MM.1S (cell line): Measurements from ENCODE around the gene NUP188.

Experiments used
- DNase-seq: peaks from one replicate; pipeline ENCODE4 v3.0.0-alpha.2; 2015
- H2AFZ ChIP-seq: fragments of 300-600 bp; sonication (generic); 2 replicates; pipeline ENCODE4 v1.6.0; 2016; ENCODE audit warnings: antibody characterized with exemption, low read length
- H3F3A ChIP-seq: fragments of 300-600 bp; sonication (generic); 2 replicates; pipeline ENCODE4 v1.6.1; 2016; ENCODE audit warnings: mild to moderate bottlenecking, antibody characterized with exemption, low read length, moderate library complexity, mixed read lengths; ENCODE audit not compliant: insufficient read depth
- H3K27ac ChIP-seq: fragments of 300-600 bp; sonication (generic); 2 replicates; pipeline ENCODE4 v1.5.1; 2016; ENCODE audit warnings: mild to moderate bottlenecking, low read length
- H3K27me3 ChIP-seq: fragments of 300-600 bp; sonication (generic); replicated peaks from 2 replicates; pipeline ENCODE4 v1.6.0; 2016; ENCODE audit warnings: low read length; ENCODE audit not compliant: insufficient read depth
- H3K36me3 ChIP-seq: fragments of 300-600 bp; sonication (generic); replicated peaks from 2 replicates; pipeline ENCODE4 v1.6.1; 2016; ENCODE audit warnings: mild to moderate bottlenecking, low read length, mixed read lengths; ENCODE audit not compliant: insufficient read depth
- H3K4me1 ChIP-seq: fragments of 300-600 bp; sonication (generic); 2 replicates; pipeline ENCODE4 v1.6.1; 2016; ENCODE audit warnings: low read length, mixed read lengths
- H3K4me2 ChIP-seq: fragments of 300-600 bp; sonication (generic); 2 replicates; pipeline ENCODE4 v1.6.0; 2016; ENCODE audit warnings: low read depth, low read length
- H3K4me3 ChIP-seq: fragments of 300-600 bp; sonication (generic); 2 replicates; pipeline ENCODE4 v1.5.1; 2016; ENCODE audit warnings: low read length, mixed read lengths
- H3K79me2 ChIP-seq: fragments of 300-600 bp; sonication (generic); 2 replicates; pipeline ENCODE4 v1.6.1; 2016; ENCODE audit warnings: mixed run types, low read length, mixed read lengths
- H3K9ac ChIP-seq: fragments of 300-600 bp; sonication (generic); 2 replicates; pipeline ENCODE4 v1.6.1; 2016; ENCODE audit warnings: low read length, mixed read lengths
- H3K9me2 ChIP-seq: fragments of 300-600 bp; sonication (generic); replicated peaks from 2 replicates; pipeline ENCODE4 v1.6.1; 2016; ENCODE audit warnings: mild to moderate bottlenecking, low read length, mixed read lengths; ENCODE audit not compliant: insufficient read depth
- H3K9me3 ChIP-seq: fragments of 300-600 bp; sonication (generic); replicated peaks from 2 replicates; pipeline ENCODE4 v1.6.1; 2016; ENCODE audit warnings: mild to moderate bottlenecking, low read length, mixed read lengths; ENCODE audit not compliant: insufficient read depth
- H4K20me1 ChIP-seq: fragments of 300-600 bp; sonication (generic); 2 replicates; pipeline ENCODE4 v1.6.1; 2016; ENCODE audit warnings: mild to moderate bottlenecking, low read length, moderate library complexity, mixed read lengths; ENCODE audit not compliant: insufficient read depth
- EZH2 ChIP-seq: fragments of 300-600 bp; sonication (generic); optimal IDR thresholded peaks from 2 replicates; pipeline ENCODE3; 2017; ENCODE audit warnings: low read depth, mild to moderate bottlenecking, antibody characterized with exemption, low read length, mixed read lengths
- EZH2phosphoT487 ChIP-seq: fragments of 300-600 bp; sonication (generic); IDR thresholded peaks from 2 replicates; pipeline ENCODE4 v1.6.1; 2018; ENCODE audit warnings: antibody characterized with exemption, low read length
- TF ChIP-seq, protein P1 (sequence below): fragments of 300-600 bp; sonication (generic); IDR thresholded peaks from 2 replicates; pipeline ENCODE4 v1.5.1; 2016; ENCODE audit warnings: antibody characterized with exemption, low read length, mixed read lengths

The NUP188 gene

GRCh38 chr9:129009584-129010141 is 62.2 kb downstream of the NUP188 start:
- H3K4me3 ChIP-seq: no peak overlapping the region
- H3K36me3 ChIP-seq: peaks cover 13% of the 10 kb centered on the region; the same call in 1 of the 2 replicates
- H3K4me2 ChIP-seq: no peak overlapping the region
- H3K27me3 ChIP-seq: no peaks in the 10 kb centered on the region
- TF ChIP-seq EZH2phosphoT487 (no peak), EZH2 (no peak)
- TF ChIP-seq, protein P1, sequence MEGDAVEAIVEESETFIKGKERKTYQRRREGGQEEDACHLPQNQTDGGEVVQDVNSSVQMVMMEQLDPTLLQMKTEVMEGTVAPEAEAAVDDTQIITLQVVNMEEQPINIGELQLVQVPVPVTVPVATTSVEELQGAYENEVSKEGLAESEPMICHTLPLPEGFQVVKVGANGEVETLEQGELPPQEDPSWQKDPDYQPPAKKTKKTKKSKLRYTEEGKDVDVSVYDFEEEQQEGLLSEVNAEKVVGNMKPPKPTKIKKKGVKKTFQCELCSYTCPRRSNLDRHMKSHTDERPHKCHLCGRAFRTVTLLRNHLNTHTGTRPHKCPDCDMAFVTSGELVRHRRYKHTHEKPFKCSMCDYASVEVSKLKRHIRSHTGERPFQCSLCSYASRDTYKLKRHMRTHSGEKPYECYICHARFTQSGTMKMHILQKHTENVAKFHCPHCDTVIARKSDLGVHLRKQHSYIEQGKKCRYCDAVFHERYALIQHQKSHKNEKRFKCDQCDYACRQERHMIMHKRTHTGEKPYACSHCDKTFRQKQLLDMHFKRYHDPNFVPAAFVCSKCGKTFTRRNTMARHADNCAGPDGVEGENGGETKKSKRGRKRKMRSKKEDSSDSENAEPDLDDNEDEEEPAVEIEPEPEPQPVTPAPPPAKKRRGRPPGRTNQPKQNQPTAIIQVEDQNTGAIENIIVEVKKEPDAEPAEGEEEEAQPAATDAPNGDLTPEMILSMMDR: no peak
- H3K27ac ChIP-seq: no peak overlapping the region
- no peaks in the 10 kb centered on the region for H3K9me3 ChIP-seq
- H3K4me1 ChIP-seq: peaks cover 19% of the 10 kb centered on the region
- H3K9me2 ChIP-seq: no peaks in the 10 kb centered on the region
- no peaks in the 10 kb centered on the region for H4K20me1 ChIP-seq
- H3K9ac ChIP-seq: no peak overlapping the region
- peaks cover 37% of the 10 kb centered on the region for H3F3A ChIP-seq
- DNase-seq: no peak
- H2AFZ ChIP-seq: no peak overlapping the region
- peaks cover 18% of the 10 kb centered on the region for H3K79me2 ChIP-seq

DNA sequence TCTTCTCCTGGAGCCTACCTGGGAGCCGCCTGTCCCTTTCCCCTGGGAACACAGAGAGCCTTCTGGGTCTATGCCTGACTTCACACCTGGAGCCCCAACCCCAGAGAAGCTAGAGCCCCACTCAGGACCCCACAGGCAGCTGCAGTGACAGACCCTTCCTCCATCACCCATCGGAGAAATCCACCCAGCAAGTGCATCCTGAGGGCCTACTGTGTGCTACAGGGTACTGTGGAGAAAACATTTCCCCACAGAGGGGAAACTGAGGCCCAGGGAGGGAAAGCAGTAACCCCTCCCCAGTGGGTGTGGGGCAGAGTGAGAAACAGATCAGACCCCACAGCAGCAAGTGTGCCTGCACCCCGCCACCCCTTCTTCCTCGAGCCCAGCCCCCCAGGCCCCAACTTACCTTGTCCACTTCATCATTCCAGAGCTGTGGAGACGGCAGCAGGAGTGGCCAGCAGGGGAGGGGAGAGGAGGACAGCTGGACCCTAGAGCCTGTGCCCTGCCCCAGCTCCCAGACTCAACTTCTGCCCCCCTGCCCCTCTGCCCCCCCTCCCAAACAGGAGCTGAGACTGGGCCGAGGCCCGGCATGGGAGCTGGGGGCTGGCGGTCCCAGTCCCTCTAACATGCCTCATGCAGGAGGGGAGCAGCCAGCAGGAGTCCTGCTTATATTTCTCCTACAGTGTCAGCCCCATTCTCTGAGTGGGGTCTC is 62.9 kb downstream of the NUP188 start:
- H3K36me3 ChIP-seq: peaks cover 17% of the 10 kb centered on the region
- H2AFZ ChIP-seq: no peak overlapping the region
- TF ChIP-seq EZH2phosphoT487: no peak
- no peak for TF ChIP-seq EZH2
- TF ChIP-seq, protein P1: no peak
- H4K20me1 ChIP-seq: no peaks in the 10 kb centered on the region
- no peak for DNase-seq
- no peak overlapping the region for H3K4me2 ChIP-seq
- no peaks in the 10 kb centered on the region for H3K27me3 ChIP-seq
- no peaks in the 10 kb centered on the region for H3K9me3 ChIP-seq
- peaks cover 23% of the 10 kb centered on the region for H3K79me2 ChIP-seq
- no peak overlapping the region for H3K9ac ChIP-seq
- no peak overlapping the region for H3K4me3 ChIP-seq
- peaks cover 19% of the 10 kb centered on the region for H3K4me1 ChIP-seq
- no peaks in the 10 kb centered on the region for H3K9me2 ChIP-seq
- H3F3A ChIP-seq: peaks cover 33% of the 10 kb centered on the region
- H3K27ac ChIP-seq: no peak overlapping the region

GRCh38 chr9:129011170-129011569 is 63.7 kb downstream of the NUP188 start:
- Histone ChIP-seq H3K79me2 (peaks cover 23% of the 10 kb centered on the region), H3K9ac (no peak overlapping the region)
- no peak for DNase-seq

More at GRCh38 chr9:129011170-129011569, 63.7 kb downstream of the NUP188 start:
- H3K27me3 ChIP-seq: no peaks in the 10 kb centered on the region
- H3K27ac ChIP-seq: no peak overlapping the region
- no peak overlapping the region for H3K4me2 ChIP-seq
- H4K20me1 ChIP-seq: no peaks in the 10 kb centered on the region
- TF ChIP-seq EZH2 (no peak), EZH2phosphoT487 (no peak)
- TF ChIP-seq, protein P1: no peak
- peaks cover 19% of the 10 kb centered on the region for H3K4me1 ChIP-seq
- H3F3A ChIP-seq: peaks cover 27% of the 10 kb centered on the region
- H3K9me2 ChIP-seq: no peaks in the 10 kb centered on the region
- H3K9me3 ChIP-seq: no peaks in the 10 kb centered on the region
- peaks cover 11% of the 10 kb centered on the region for H3K36me3 ChIP-seq
- no peak overlapping the region for H3K4me3 ChIP-seq
- no peak overlapping the region for H2AFZ ChIP-seq
